ENCODE results near the gene ACSL1. TPM values are rescaled to one million over a fixed set of nuclear protein-coding genes. Genes with fewer than 3 reads are reported as not detected.

The ACSL1 gene
- total RNA-seq, 1 donor from 2014 or later: 6.4 TPM

DNA sequence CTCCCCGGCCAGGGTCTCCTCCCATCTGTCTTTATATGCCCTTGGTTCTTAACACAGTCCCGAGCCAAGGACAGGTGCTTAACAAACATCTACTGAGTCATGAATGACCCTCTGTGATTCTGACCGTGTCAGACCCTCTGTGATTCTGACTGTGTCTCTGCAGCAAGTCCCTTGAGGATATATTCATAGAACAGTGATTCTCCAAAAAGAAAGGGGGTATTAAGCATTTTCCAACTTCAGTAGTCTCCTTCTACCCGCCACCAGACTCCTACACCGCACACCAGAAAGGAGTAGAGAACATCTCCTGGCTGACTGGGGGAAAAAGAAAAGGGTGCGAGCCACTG lies 13.6 kb downstream of the ACSL1 start:
- H3K9me3 Mint-ChIP-seq (ENCODE audit: low read depth): no peaks in the 10 kb centered on the region
- no peaks in the 10 kb centered on the region for H3K36me3 Mint-ChIP-seq (ENCODE audit: insufficient read depth)
- peaks cover 29% of the 10 kb centered on the region for H3K27me3 Mint-ChIP-seq
- no peak overlapping the region for H3K4me3 Mint-ChIP-seq (ENCODE audit: low read depth)
- peaks cover 38% of the 10 kb centered on the region for H3K4me1 Mint-ChIP-seq (ENCODE audit: low read depth)
- TF ChIP-seq CTCF (IDR thresholded peaks at IDR 0.05; ENCODE audit: unreplicated experiment): no peak
- H3K27ac Mint-ChIP-seq: no peak overlapping the region
- no peak for DNase-seq (ENCODE audit: low spot score, unreplicated experiment)

DNA sequence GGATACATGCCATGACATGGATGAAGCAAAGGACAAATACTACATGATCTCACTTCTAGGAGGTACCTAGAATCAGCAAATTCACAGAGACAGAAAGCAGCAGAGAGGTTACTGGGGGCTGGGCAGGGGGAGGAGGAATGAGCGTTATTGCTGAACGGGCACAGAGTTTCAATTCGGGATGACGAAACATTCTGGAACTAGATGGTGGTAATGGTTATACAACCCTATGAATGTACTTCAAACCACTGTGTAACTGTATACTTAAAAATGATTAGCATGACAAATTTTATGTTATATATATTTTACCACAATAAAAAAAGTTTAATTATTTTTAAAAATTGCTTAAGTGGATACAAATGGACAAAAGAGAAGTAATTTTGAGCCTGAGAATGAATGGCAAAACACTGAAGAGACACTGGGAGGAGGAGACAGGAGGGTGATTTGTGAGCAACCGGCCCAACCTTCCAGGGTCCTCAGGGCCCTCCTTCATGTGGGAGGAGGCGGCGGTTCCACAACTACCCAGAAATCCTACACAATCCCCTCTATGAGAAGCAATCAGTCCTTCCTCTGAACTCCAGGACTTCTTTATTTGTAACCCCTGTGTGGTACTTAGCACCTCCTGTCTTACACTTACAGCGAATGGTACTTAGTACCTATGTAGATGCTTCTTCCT lies 14.1 kb downstream of the ACSL1 start:
- TF ChIP-seq CTCF (IDR thresholded peaks at IDR 0.05; ENCODE audit: unreplicated experiment): no peak
- Mint-ChIP-seq H3K36me3 (ENCODE audit: insufficient read depth) (no peaks in the 10 kb centered on the region), H3K27ac (no peak overlapping the region), H3K9me3 (ENCODE audit: low read depth) (no peaks in the 10 kb centered on the region), H3K4me1 (ENCODE audit: low read depth) (peaks cover 38% of the 10 kb centered on the region), H3K4me3 (ENCODE audit: low read depth) (no peak overlapping the region), H3K27me3 (peaks cover 29% of the 10 kb centered on the region)
- DNase-seq (ENCODE audit: low spot score, unreplicated experiment): no peak

GRCh38 chr4:184810720-184811119 lies 15.0 kb downstream of the ACSL1 start:
- H3K9me3 Mint-ChIP-seq (ENCODE audit: low read depth): no peaks in the 10 kb centered on the region
- DNase-seq (ENCODE audit: low spot score, unreplicated experiment): no peak
- no peak overlapping the region for H3K4me3 Mint-ChIP-seq (ENCODE audit: low read depth)
- peaks cover 32% of the 10 kb centered on the region for H3K27me3 Mint-ChIP-seq
- no peak overlapping the region for H3K27ac Mint-ChIP-seq
- TF ChIP-seq CTCF (IDR thresholded peaks at IDR 0.05; ENCODE audit: unreplicated experiment): no peak
- H3K4me1 Mint-ChIP-seq (ENCODE audit: low read depth): peaks cover 35% of the 10 kb centered on the region
- H3K36me3 Mint-ChIP-seq (ENCODE audit: insufficient read depth): no peaks in the 10 kb centered on the region

GRCh38 chr4:184808713-184809050 lies 17.1 kb downstream of the ACSL1 start:
- peaks cover 35% of the 10 kb centered on the region for H3K27me3 Mint-ChIP-seq
- H3K4me1 Mint-ChIP-seq (ENCODE audit: low read depth): peaks cover 23% of the 10 kb centered on the region
- H3K27ac Mint-ChIP-seq: no peak overlapping the region
- no peak overlapping the region for H3K4me3 Mint-ChIP-seq (ENCODE audit: low read depth)
- TF ChIP-seq CTCF (IDR thresholded peaks at IDR 0.05; ENCODE audit: unreplicated experiment): no peak
- H3K9me3 Mint-ChIP-seq (ENCODE audit: low read depth): no peaks in the 10 kb centered on the region
- H3K36me3 Mint-ChIP-seq (ENCODE audit: insufficient read depth): no peaks in the 10 kb centered on the region
- no peak for DNase-seq (ENCODE audit: low spot score, unreplicated experiment)

DNA sequence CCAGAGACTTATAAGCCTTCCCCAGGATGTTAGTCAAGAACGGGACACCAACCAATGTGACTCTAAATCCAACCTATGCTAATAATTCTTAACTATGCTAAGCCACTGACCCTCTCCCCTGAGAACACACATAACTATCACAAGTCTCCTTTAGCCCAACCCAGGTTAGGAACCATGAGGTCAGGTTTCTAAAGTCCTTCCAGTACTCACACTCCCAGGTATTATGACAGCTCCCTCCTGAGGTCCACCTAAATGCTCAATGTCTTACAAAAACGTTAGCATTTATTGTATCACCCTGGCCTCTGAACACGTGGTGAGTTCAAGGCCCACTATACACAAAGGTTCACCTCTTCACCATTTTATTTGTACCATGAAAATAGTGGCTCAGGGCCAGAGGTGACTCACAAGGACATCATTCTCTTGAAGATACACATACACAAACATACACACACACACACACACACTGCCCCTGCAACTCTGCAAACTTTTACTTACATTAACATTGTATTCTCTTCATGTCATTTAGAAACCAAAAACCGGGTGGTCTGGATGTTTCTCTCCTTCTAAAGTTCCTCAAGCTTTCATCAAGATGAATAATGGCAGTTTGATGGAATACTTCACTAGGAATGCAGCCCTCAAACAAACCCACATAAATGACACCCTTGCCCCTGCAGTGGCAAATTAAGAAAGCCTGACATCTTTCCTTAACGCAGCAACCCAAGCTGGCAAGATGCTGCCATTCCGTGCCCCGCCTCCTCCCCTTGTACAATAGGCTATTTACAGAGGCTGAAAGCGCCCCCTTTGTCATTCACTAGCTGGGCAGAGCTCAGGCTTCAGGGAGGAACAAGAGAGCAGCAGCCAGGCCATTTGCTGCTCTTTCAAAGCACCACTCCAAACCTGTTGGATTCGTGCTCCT lies 17.7 kb downstream of the ACSL1 start:
- peaks cover 32% of the 10 kb centered on the region for H3K27me3 Mint-ChIP-seq
- peaks cover 17% of the 10 kb centered on the region for H3K4me1 Mint-ChIP-seq (ENCODE audit: low read depth)
- no peaks in the 10 kb centered on the region for H3K9me3 Mint-ChIP-seq (ENCODE audit: low read depth)
- no peak for DNase-seq (ENCODE audit: low spot score, unreplicated experiment)
- no peak overlapping the region for H3K27ac Mint-ChIP-seq
- H3K36me3 Mint-ChIP-seq (ENCODE audit: insufficient read depth): no peaks in the 10 kb centered on the region
- no peak overlapping the region for H3K4me3 Mint-ChIP-seq (ENCODE audit: low read depth)
- peak; percentile 7 for TF ChIP-seq CTCF (IDR thresholded peaks at IDR 0.05; ENCODE audit: unreplicated experiment)
